Nucleus accumbens (tissue), 56 donors: ENCODE results near the gene ZBTB20.

ENCODE experiments used
- DNase-seq, 56 donors: peaks; one replicate each; lab custom pipeline; 2025; lab: John Stamatoyannopoulos, UW

ZBTB20 gene

GRCh38 chr3:114739627-114740026 is 407.5 kb downstream of the ZBTB20 start:
- DNase-seq = no peak

DNA sequence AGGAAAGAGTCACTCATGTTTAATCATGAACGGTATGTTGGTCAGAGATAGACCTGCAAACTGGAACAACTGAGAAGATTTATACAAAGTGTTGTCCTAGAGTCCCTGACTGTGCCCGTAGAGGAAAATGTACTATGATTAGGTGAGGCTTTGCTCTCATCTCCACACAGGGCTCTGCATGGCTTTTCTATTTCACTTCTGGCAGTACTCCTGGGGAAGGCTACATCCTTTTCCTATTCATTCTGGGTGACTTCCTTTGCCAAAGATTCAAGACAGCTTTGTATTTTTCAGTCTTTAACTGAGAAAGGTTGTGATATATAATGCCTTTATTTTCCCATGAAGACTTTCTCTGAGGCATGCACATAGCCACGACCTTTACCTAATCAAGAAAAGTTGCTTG is 414.7 kb downstream of the ZBTB20 start:
- DNase-seq = no peak

DNA sequence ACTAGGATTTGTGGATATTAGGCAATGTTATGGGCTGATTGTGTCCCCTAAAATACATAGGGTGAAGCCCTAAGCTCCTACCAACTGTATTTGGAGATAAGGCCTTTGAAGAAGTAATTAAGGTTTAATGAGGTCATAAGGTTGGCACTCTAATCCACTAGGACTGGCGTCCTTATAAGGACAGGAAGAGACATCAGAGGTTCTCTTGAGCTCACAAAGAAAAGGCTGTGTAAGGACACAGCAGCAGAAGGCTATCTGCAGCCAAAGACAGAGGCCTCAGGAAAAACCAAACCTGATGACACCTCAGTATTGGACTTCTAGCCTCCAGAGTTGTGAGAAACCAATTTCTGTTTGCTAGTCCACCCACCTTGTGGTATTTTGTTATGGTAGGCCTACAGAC is 416.7 kb downstream of the ZBTB20 start:
- DNase-seq = no peak

GRCh38 chr3:114727373-114727772 is 419.7 kb downstream of the ZBTB20 start:
- no peak for DNase-seq

- no peak for DNase-seq
Measured at GRCh38 chr3:114725966-114726365, 421.1 kb downstream of the ZBTB20 start.

- no peak for DNase-seq
Measured at GRCh38 chr3:114722530-114722929, 424.6 kb downstream of the ZBTB20 start.

DNA sequence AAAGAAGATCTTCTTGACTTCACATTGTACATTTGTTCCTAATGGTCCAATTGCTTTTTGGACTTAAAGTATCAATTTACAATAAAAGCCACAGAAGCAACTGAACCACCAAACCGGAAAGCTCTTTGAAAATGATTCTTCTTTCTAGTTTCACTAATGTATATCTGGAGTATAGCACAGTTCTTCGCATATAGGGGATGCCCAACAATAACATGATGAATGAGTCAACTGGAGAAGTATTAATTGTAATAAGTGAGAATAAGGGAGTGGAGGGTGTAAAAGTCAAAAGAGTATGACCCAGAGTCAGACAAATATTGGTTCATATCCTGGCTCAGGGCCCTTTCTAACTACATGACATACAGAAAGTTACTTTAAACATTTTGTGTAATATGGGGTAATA is 425.2 kb downstream of the ZBTB20 start:
- DNase-seq = no peak

DNA sequence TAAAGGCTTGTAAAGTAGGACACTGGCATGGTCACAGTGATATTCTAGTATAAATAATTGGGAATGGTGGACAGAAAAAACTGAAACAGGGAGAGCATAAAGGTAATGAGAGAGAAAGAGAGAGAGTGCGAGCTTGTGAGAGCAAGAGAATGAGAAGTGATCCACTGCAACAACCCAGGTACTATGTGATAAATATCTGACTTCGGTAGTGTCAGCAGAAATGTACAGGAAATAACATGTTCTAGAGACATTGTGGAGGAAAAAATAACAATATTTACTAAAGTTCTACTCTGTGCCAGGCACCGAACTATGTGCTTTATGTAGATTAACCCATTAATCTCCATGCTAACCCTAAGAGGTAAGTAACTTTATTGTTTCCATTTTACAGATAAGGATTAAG is 425.9 kb downstream of the ZBTB20 start:
- DNase-seq = no peak

DNA sequence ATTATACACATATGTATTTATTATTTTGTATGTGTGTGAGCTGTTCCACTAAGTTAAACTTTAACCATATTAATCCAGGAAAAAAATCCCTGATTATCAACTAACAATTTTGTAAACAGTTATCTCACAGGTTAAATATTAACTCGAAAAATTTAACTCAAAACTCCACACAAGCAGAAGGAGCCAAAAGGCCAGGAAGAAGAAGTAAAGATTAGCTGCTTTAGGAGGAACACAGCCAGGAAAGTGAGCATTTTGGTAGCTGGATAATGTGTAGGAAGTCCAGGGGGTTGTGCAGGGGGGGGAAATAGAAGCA is 428.2 kb downstream of the ZBTB20 start:
- DNase-seq = no peak

DNA sequence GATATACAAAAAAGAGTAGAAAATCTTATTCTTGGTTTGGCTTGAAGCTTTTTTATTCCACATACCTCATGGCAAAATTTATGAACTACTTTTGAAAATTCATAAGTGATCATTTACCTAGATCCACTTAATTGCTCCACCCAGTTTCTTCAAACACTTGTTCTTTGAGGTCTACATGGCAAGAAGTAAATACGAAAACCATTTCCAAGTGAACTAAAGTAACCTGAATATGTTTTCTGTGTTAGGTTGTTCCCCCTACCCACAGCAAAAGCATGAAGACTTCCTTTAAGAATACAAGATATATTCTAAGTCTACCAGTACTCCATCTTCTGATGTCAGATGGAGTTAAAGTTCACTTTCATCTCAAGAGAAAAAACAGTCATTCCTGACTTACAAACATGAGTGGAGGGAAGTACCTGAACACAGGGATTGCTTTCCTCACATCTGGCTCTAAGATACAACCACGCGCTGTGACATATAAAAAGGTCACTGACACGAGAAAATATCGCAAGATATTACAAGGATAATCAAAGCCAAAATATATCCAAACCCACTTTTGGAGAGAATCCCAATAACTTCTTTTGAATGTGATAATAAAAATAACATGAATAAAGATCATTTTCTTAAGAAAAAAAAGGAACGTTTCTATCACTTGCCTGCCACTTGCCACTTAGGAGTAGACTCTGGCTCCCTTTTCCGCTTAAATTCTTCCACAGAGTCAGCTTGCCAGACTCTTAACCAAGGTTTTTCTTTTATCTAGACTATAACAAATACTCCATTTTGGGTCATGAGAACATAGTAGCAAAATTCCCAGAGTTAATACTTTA is 428.8 kb downstream of the ZBTB20 start:
- DNase-seq = no peak

DNA sequence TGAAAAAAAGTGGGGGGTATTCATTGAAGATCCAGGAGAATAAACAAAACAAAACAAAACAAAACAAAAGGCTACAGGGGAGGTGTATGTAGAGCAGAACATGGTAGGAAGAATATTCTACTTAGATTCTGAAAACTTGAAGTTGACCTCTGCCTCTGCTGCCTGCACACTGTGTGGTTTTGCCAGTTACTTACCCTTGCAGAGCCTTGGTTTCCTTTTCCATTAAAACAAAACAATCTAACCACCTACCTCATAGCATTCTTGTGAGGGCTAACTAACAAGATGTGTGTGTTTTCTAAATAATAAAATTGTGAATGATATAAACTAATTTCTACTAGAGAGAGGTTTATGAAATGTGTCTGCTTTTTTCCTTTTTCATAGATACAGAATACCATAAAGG is 430.2 kb downstream of the ZBTB20 start:
- no peak for DNase-seq

DNA sequence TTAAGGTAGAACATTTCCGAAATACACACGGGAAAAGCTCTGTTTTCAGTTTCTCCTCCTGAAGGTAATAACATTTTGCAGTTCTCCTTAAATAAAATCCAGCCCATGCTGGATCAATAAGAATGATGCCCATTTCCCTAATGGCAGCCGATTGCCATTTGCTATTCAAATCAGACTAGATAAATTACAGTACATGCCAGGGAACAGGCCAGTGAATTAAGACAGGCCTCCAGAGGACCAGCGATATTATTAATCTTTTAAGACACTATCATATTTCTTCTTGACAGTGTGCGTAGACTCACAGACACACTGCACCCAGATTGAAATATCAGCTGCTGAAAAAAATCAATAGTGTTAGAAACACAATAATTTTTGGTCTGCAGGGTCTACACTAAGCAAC is 431.0 kb downstream of the ZBTB20 start:
- no peak for DNase-seq

GRCh38 chr3:114714957-114715460 is 432.1 kb downstream of the ZBTB20 start:
- DNase-seq = no peak

- no peak for DNase-seq
Measured at GRCh38 chr3:114714237-114714636, 432.9 kb downstream of the ZBTB20 start.

DNA sequence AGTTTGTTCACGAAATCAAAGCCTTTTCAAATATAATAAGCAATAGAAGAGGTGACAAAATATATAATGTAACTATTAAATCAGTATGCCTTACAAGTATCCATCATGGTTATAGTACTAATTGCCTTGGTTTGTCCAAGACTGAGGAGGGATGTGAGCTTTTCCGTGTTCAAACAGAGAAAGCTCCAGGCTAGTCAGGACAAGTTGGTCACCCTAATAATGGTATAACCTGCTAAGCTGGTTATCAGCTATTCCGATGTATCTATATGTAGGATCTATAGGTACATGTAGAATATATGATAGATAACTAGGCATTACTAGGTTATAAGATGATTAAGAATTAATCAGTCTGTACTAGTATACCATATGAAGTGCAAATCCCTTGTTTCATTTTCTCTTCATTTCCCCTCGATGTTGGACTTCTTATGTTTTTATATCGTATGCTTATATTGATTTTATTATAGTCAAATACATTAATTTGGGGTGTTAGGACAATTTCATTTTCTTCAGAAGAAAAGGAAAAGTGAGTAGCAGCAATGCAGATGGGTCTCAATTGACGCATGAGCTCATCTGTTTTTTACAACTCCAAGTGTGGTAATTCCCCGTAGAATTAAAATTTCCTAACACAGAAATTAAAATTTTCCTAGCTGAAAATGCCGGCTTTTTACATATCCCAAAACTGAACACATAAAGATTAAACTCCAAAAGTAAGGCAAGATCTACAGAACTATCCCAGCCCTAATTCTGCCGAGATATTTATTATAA is 434.2 kb downstream of the ZBTB20 start:
- DNase-seq = no peak

- DNase-seq = no peak
Measured at GRCh38 chr3:114711321-114711886, 435.7 kb downstream of the ZBTB20 start.

DNA sequence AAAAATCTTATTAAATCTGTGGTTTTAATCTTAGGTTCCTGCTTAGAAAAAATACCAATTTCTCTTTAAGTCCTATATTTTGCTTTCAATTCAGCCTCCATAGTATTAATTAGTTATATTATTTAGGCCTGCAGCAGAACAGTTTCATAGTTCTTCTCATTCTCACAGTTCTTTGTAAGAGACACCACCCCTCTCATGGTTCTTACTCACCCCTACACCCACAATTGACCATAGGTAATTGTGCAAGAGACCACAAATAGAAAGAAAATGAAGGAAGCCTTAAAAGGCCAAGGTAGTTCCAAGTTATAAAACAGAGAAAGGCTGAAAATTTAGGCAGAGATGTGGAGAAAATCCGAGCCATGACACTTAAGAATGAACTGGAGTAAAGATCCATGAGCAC is 438.0 kb downstream of the ZBTB20 start:
- no peak for DNase-seq

- DNase-seq = no peak
Measured at GRCh38 chr3:114707252-114707860, 439.7 kb downstream of the ZBTB20 start.

- no peak for DNase-seq
Measured at GRCh38 chr3:114706591-114707232, 440.4 kb downstream of the ZBTB20 start.

DNA sequence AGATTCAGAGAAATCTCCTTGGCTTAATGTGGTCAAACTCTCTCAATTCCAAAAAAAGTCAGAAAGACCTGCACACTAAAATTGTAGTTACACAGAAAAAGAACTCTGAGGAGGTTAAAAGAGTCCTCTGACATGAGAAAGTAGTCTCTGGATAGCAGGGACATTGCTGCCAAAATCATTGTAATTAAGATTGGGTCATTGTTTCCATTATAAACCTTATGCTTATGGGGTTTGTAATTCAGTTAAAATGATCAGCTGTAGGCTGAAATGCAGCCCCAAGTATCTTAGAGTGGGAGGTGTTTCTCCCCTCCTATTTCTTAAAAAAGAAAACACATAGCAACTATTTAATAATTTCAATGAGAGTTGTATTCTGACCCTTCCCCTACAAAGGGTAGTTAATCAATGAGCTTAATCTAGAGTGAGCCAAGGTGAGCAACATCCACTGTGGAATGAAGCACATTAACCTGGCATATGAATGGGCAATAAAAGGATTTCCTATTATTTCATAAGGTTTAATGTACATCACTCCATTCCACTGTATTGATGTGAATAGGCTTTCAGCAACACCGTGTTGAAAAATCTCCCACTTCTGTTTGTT is 446.4 kb downstream of the ZBTB20 start:
- DNase-seq = no peak
